Endodermal cell (in vitro differentiated cells): ENCODE measurements around the gene RBMS1. TPM values are rescaled to one million over a fixed set of nuclear protein-coding genes. Genes with fewer than 3 reads are reported as not detected.

Experiments
- DNase-seq: peaks from one replicate; pipeline ENCODE4 v3.0.0-alpha.2; 2017
- H3K27ac ChIP-seq: 2 replicates; pipeline ENCODE4 v1.5.1; 2013; ENCODE audit warnings: mild to moderate bottlenecking, low read depth, low read length, moderate library complexity
- H3K27me3 ChIP-seq: 2 replicates; pipeline ENCODE4 v1.6.1; 2013; ENCODE audit warnings: mild to moderate bottlenecking, low read length, moderate library complexity; ENCODE audit not compliant: insufficient read depth, control insufficient read depth, poor library complexity, severe bottlenecking
- H3K36me3 ChIP-seq: 2 replicates; pipeline ENCODE4 v1.7.0; 2013; ENCODE audit warnings: mild to moderate bottlenecking, low read length, moderate library complexity; ENCODE audit not compliant: control insufficient read depth, insufficient read depth
- H3K4me1 ChIP-seq: one replicate; pipeline ENCODE4 v1.7.0; 2013; ENCODE audit warnings: low read length; ENCODE audit not compliant: control insufficient read depth, insufficient read depth
- H3K4me3 ChIP-seq: 2 replicates; pipeline ENCODE4 v1.5.1; 2013; ENCODE audit warnings: mild to moderate bottlenecking, low read length, moderate library complexity
- H3K9ac ChIP-seq: 2 replicates; pipeline ENCODE4 v1.6.1; 2013; ENCODE audit warnings: mild to moderate bottlenecking, low read length, moderate library complexity; ENCODE audit not compliant: poor library complexity, severe bottlenecking; ENCODE audit errors: extremely low read depth
- H3K9me3 ChIP-seq: 2 replicates; pipeline ENCODE4 v1.6.1; 2013; ENCODE audit warnings: mild to moderate bottlenecking, low read length, moderate library complexity; ENCODE audit not compliant: control insufficient read depth
- H3K27ac Mint-ChIP-seq: 2 replicates; pipeline ENCODE4 v1.8.0; 2020; ENCODE audit warnings: mixed read lengths
- H3K27me3 Mint-ChIP-seq: 2 replicates; pipeline ENCODE4 v1.8.0; 2021; ENCODE audit warnings: mild to moderate bottlenecking, mixed read lengths; ENCODE audit not compliant: insufficient read depth
- H3K36me3 Mint-ChIP-seq: 2 replicates; pipeline ENCODE4 v1.8.0; 2020; ENCODE audit warnings: low read depth, mixed read lengths
- H3K4me1 Mint-ChIP-seq: 2 replicates; pipeline ENCODE4 v1.8.0; 2020; ENCODE audit warnings: mixed read lengths
- H3K4me3 Mint-ChIP-seq: 2 replicates; pipeline ENCODE4 v1.8.0; 2020; ENCODE audit warnings: mild to moderate bottlenecking, moderate library complexity, mixed read lengths
- H3K9me3 Mint-ChIP-seq: 2 replicates; pipeline ENCODE4 v1.8.0; 2020; ENCODE audit warnings: mild to moderate bottlenecking, mixed read lengths
- CTCF ChIP-seq: fragments of 200-600 bp; sonication (generic); conservative IDR thresholded peaks from 2 replicates; pipeline ENCODE4 v1.5.0; 2021; ENCODE audit warnings: antibody characterized with exemption, mild to moderate bottlenecking
- WGBS, 2 experiments: methylation state at CpG; one replicate each; pipeline versions ENCODE4 v1.1.5 to v1.1.7; 2013; ENCODE audit warnings: missing lambda C conversion rate in 2 of 2, mixed read lengths in 1 of 2; ENCODE audit not compliant: insufficient coverage in 1 of 2, insufficient read length in 1 of 2; 5-methylcytosine and 5-hydroxymethylcytosine counted together
- total RNA-seq, 2 donors: library from RNA; stranded (reverse); fragmentation: NEBNext Ultra II Directional in 1 of 2; extraction: Animal tissue kit (Norgen Biotek cat#: 25700) in 1 of 2; gene quantifications; 2 replicates in 1 of 2; 3 replicates in 1 of 2; pipeline ENCODE4 v1.2.1, GENCODE V29; 2021

Gene RBMS1
- total RNA-seq, 2 donors from 2014 or later: 90.7 to 124 TPM

- peaks cover 7% of the 10 kb centered on the region for H3K36me3 Mint-ChIP-seq
- no peak overlapping the region for H3K27ac ChIP-seq
- no peaks in the 10 kb centered on the region for H3K4me1 ChIP-seq
- no peak overlapping the region for H3K4me3 ChIP-seq
- no peaks in the 10 kb centered on the region for H3K9me3 Mint-ChIP-seq
- TF ChIP-seq CTCF: no peak
- no peaks in the 10 kb centered on the region for H3K9me3 ChIP-seq
- no peaks in the 10 kb centered on the region for H3K27me3 Mint-ChIP-seq
- no peaks in the 10 kb centered on the region for H3K27me3 ChIP-seq
- H3K4me3 Mint-ChIP-seq: no peak overlapping the region
- H3K9ac ChIP-seq: no peak overlapping the region
- no peak overlapping the region for H3K27ac Mint-ChIP-seq
- 89 to 95% methylated on average over 6 of the region's 7 CpGs for WGBS, 2 experiments
- DNase-seq: no peak
- no peaks in the 10 kb centered on the region for H3K36me3 ChIP-seq
- peaks cover 48% of the 10 kb centered on the region for H3K4me1 Mint-ChIP-seq
Measured at GRCh38 chr2:160390544-160391455, 102.8 kb downstream of the RBMS1 start.

GRCh38 chr2:160389875-160390274 is 103.7 kb downstream of the RBMS1 start:
- H3K27ac ChIP-seq: no peak overlapping the region
- H3K9me3 Mint-ChIP-seq: no peaks in the 10 kb centered on the region
- no peaks in the 10 kb centered on the region for H3K9me3 ChIP-seq
- no peaks in the 10 kb centered on the region for H3K27me3 ChIP-seq
- H3K4me3 Mint-ChIP-seq: no peak overlapping the region
- peaks cover 2% of the 10 kb centered on the region for H3K36me3 Mint-ChIP-seq
- no peak overlapping the region for H3K27ac Mint-ChIP-seq
- no peak overlapping the region for H3K9ac ChIP-seq
- no peak for TF ChIP-seq CTCF
- no peaks in the 10 kb centered on the region for H3K36me3 ChIP-seq
- peaks cover 51% of the 10 kb centered on the region for H3K4me1 Mint-ChIP-seq
- no peak for DNase-seq
- H3K27me3 Mint-ChIP-seq: no peaks in the 10 kb centered on the region
- no peaks in the 10 kb centered on the region for H3K4me1 ChIP-seq
- H3K4me3 ChIP-seq: no peak overlapping the region

- H3K27ac ChIP-seq: no peak overlapping the region
- H3K4me1 ChIP-seq: no peaks in the 10 kb centered on the region
- DNase-seq: no peak
Measured at GRCh38 chr2:160388464-160389263, 104.9 kb downstream of the RBMS1 start.

More at GRCh38 chr2:160388464-160389263, 104.9 kb downstream of the RBMS1 start:
- Mint-ChIP-seq H3K9me3 (no peaks in the 10 kb centered on the region), H3K4me1 (peaks cover 48% of the 10 kb centered on the region), H3K27me3 (no peaks in the 10 kb centered on the region), H3K4me3 (no peak overlapping the region), H3K36me3 (peaks cover under 1% of the 10 kb centered on the region), H3K27ac (no peak overlapping the region)
- no peak for TF ChIP-seq CTCF
- Histone ChIP-seq H3K9me3 (no peaks in the 10 kb centered on the region), H3K9ac (no peak overlapping the region), H3K27me3 (no peaks in the 10 kb centered on the region), H3K4me3 (no peak overlapping the region), H3K36me3 (no peaks in the 10 kb centered on the region)
- WGBS, 2 experiments: 58 to 73% methylated on average over 5 to 12 of the region's 12 CpGs
